ENCODE measurements around the gene TTC7B.

DNA sequence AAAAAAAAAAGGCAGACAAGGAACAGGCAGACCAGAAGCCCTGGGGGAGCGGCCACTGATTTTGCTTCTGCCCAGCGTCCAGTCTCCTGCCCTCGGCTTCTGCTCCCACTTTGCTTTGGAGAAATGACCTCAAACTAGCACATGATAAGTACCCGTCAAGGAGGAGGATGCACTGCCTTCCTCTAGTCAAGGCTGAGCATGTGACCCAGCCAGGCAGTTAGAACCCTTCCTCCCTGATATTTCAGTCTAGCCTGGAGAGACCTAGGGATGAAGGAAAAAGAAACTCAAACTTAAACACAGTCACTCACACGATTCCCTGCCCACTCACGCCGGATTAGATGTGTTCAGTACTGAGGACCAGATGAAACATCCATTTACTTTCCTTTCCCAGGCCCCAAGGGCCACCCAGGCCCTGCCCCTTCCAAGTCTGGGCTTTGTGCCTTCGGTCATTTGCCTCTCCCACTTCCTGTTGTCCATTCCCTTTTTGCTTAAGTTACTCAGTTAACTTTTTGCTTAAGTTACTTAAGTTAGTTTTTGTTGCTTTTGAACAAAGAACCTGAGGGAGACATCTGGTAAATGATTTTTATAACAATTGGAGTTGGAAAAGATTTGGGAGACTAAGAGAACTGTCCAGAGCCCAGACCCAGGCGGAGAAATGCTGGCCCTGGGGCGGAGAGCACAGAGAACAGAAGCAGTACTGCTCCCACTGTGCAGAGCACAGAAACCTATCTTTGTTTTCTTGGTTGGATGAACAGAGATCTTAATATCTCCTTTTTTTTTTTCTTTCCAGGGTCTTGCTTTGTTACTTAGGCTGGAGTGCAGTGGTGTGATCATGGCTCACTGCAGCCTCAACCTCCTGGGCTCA, 23.0 kb upstream of the TTC7B start:
- TF ChIP-seq EZH2 (IDR thresholded peaks at IDR 0.05) (no peak), CTCF (IDR thresholded peaks at IDR 0.05 in 2 of 3, conservative IDR thresholded peaks at IDR 0.05 in 1 of 3; ENCODE audit: borderline replicate concordance in 1 of 3, insufficient read depth in 1 of 3, low read depth in 2 of 3, low read length in 2 of 3) (no peak), TCF7L2 (IDR thresholded peaks at IDR 0.05; ENCODE audit: borderline replicate concordance, extremely low read depth, insufficient read depth, insufficient read length) (no peak)
